H1 (cell line): ENCODE results near the gene SIK2. TPM values are rescaled to one million over a fixed set of nuclear protein-coding genes. Genes with fewer than 3 reads are reported as not detected.

ENCODE experiments used
- EP300 ChIP-seq, 2 experiments: IDR thresholded peaks; 1 replicate in 1 of 2; 2 replicates in 1 of 2; pipeline ENCODE4 v1.6.1; 2011 to 2012; ENCODE audit warnings: low read depth in 2 of 2, low read length in 2 of 2, mild to moderate bottlenecking in 2 of 2, borderline replicate concordance in 1 of 2, inconsistent platforms in 1 of 2, moderate library complexity in 1 of 2
- GTF2F1 ChIP-seq: IDR thresholded peaks from 2 replicates; pipeline ENCODE4 v1.6.1; 2012; ENCODE audit warnings: low read depth, low read length, improper control_type of control experiment, borderline replicate concordance
- polyA plus RNA-seq, 7 experiments: library from polyadenylated mRNA; depleted of rRNA in 3 of 7; stranded (reverse) in 5 of 7; unstranded in 2 of 7; fragments of >200 nt in 5 of 7; fragments of 200-250 nt in 2 of 7; gene quantifications; 1 replicate in 5 of 7; 2 replicates in 1 of 7; 4 replicates in 1 of 7; pipeline versions ENCODE4 v1.2.1 to v1.2.3, GENCODE V29; 2011 to 2013; ENCODE audit warnings: missing spikeins in 2 of 7, mixed read lengths in 2 of 7
- total RNA-seq: library from RNA; stranded (reverse); fragmentation: NEBNext Ultra II Directional; extraction: Animal tissue kit (Norgen Biotek cat#: 25700); gene quantifications from 2 replicates; pipeline ENCODE4 v1.2.1, GENCODE V29; 2021
- TF ChIP-seq, protein P1 (sequence below): IDR thresholded peaks from 2 replicates; pipeline ENCODE4 v1.6.1; 2012; ENCODE audit warnings: low read length, inconsistent platforms

Gene SIK2
- total and polyA plus RNA-seq, 2 of the 8 experiments (the other 6 are each of a cell fraction or from before 2014, with no cell fraction given), result 8.8 to 11.2 TPM

- TF ChIP-seq, protein P1, sequence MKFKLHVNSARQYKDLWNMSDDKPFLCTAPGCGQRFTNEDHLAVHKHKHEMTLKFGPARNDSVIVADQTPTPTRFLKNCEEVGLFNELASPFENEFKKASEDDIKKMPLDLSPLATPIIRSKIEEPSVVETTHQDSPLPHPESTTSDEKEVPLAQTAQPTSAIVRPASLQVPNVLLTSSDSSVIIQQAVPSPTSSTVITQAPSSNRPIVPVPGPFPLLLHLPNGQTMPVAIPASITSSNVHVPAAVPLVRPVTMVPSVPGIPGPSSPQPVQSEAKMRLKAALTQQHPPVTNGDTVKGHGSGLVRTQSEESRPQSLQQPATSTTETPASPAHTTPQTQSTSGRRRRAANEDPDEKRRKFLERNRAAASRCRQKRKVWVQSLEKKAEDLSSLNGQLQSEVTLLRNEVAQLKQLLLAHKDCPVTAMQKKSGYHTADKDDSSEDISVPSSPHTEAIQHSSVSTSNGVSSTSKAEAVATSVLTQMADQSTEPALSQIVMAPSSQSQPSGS, result no peak
- no peak for TF ChIP-seq GTF2F1
- no peak for TF ChIP-seq EP300 (IDR thresholded peaks at IDR 0.05; ENCODE audit: borderline replicate concordance in 1 of 2, low read depth in 2 of 2, low read length in 2 of 2)
Measured at GRCh38 chr11:111736181-111736590, 133.9 kb downstream of the SIK2 start (continued).
